Osteoblast (primary cell): ENCODE measurements around the gene SETX. TPM values are rescaled to one million over a fixed set of nuclear protein-coding genes. Genes with fewer than 3 reads are reported as not detected.
A peak's percentile ranks its signal among the peaks of the same experiment; 100 is the strongest.

Experiments
- DNase-seq: peaks from one replicate; pipeline ENCODE4 v3.0.0; 2011; ENCODE audit warnings: low spot score, mixed read lengths; ENCODE audit not compliant: insufficient read length; ENCODE audit errors: missing footprints
- H2AFZ ChIP-seq: 2 replicates; pipeline ENCODE4 v1.6.0; 2011; ENCODE audit warnings: mild to moderate bottlenecking, low read length
- H3K27ac ChIP-seq: 2 replicates; pipeline ENCODE4 v1.5.1; 2011; ENCODE audit warnings: mild to moderate bottlenecking, low read depth, low read length, moderate library complexity
- H3K27me3 ChIP-seq: 2 replicates; pipeline ENCODE4 v1.6.0; 2012; ENCODE audit warnings: mild to moderate bottlenecking, control low read depth, inconsistent platforms, low read length, moderate library complexity; ENCODE audit not compliant: insufficient read depth
- H3K36me3 ChIP-seq: 2 replicates; pipeline ENCODE4 v1.5.1; 2011; ENCODE audit warnings: mild to moderate bottlenecking, low read length, control low read depth, moderate library complexity; ENCODE audit not compliant: insufficient read depth
- H3K4me1 ChIP-seq: 2 replicates; pipeline ENCODE4 v1.5.1; 2011; ENCODE audit warnings: mild to moderate bottlenecking, low read length, control low read depth, moderate library complexity; ENCODE audit not compliant: insufficient read depth
- H3K4me2 ChIP-seq: 2 replicates; pipeline ENCODE4 v1.6.0; 2011; ENCODE audit warnings: mild to moderate bottlenecking, low read length; ENCODE audit not compliant: insufficient read depth
- H3K4me3 ChIP-seq: fragments of 200-600 bp; sonication (generic); 3 replicates; pipeline ENCODE4 v1.5.1; 2012; ENCODE audit warnings: mild to moderate bottlenecking, low read length, inconsistent platforms; ENCODE audit not compliant: insufficient read depth
- H3K79me2 ChIP-seq: 2 replicates; pipeline ENCODE4 v1.6.0; 2012; ENCODE audit warnings: mild to moderate bottlenecking, low read length, control low read depth, inconsistent platforms; ENCODE audit not compliant: insufficient read depth
- H3K9me3 ChIP-seq: 2 replicates; pipeline ENCODE4 v1.5.1; 2011; ENCODE audit warnings: low read depth, low read length, control low read depth
- H4K20me1 ChIP-seq: 2 replicates; pipeline ENCODE4 v1.6.0; 2012; ENCODE audit warnings: mild to moderate bottlenecking, low read length, control low read depth; ENCODE audit not compliant: insufficient read depth
- CTCF ChIP-seq: IDR thresholded peaks from 2 replicates; pipeline ENCODE4 v1.5.1; 2011; ENCODE audit warnings: mild to moderate bottlenecking, low read depth, low read length, moderate library complexity; ENCODE audit errors: extremely low read depth
- total RNA-seq: library from RNA; depleted of rRNA; stranded (reverse); fragments of >200 nt; gene quantifications from 2 replicates; pipeline ENCODE4 v1.2.3, GENCODE V29; 2012

The SETX gene
- total RNA-seq, 1 donor = 89.0 TPM

GRCh38 chr9:132239999-132240840, 114.6 kb downstream of the SETX start:
- Histone ChIP-seq H3K79me2 (no peaks in the 10 kb centered on the region), H3K4me2 (peak overlapping the region; percentile 87), H3K36me3 (no peaks in the 10 kb centered on the region), H3K27ac (no peak overlapping the region), H4K20me1 (peaks cover 4% of the 10 kb centered on the region), H2AFZ (no peak overlapping the region), H3K9me3 (no peaks in the 10 kb centered on the region), H3K4me3 (peak overlapping the region; percentile 52), H3K27me3 (peaks cover 25% of the 10 kb centered on the region), H3K4me1 (peaks cover 16% of the 10 kb centered on the region)
- no peak for TF ChIP-seq CTCF
- peak; percentile 72 for DNase-seq

DNA sequence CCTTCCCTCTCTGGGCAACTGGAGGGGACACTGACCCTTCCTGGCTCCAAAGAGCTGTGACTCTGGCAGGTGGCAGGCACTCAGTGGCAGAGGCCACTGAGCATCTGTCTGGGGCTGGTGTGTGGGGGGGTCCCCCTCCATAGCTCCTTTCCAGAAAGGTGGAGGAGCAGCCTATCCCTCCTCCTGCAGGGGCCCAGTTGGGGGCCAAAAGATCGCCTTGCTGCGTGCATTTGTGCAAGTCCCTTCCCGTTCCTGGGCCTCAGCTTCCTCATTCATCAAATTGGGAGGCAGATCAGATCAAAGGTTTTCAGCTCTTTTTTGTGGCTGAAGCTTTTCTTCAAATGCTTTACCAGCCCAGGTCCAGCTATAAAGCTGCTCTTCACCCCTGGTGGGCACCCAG, 115.3 kb downstream of the SETX start:
- peak; percentile 71 for DNase-seq
- no peak for TF ChIP-seq CTCF
- H3K27ac ChIP-seq = no peak overlapping the region
- H3K79me2 ChIP-seq = no peaks in the 10 kb centered on the region
- H3K4me2 ChIP-seq = no peak overlapping the region
- no peak overlapping the region for H3K4me3 ChIP-seq
- H3K27me3 ChIP-seq = peaks cover 31% of the 10 kb centered on the region
- H3K4me1 ChIP-seq = peaks cover 11% of the 10 kb centered on the region
- H3K9me3 ChIP-seq = no peaks in the 10 kb centered on the region
- no peaks in the 10 kb centered on the region for H3K36me3 ChIP-seq
- H2AFZ ChIP-seq = no peak overlapping the region
- H4K20me1 ChIP-seq = peaks cover 4% of the 10 kb centered on the region

DNA sequence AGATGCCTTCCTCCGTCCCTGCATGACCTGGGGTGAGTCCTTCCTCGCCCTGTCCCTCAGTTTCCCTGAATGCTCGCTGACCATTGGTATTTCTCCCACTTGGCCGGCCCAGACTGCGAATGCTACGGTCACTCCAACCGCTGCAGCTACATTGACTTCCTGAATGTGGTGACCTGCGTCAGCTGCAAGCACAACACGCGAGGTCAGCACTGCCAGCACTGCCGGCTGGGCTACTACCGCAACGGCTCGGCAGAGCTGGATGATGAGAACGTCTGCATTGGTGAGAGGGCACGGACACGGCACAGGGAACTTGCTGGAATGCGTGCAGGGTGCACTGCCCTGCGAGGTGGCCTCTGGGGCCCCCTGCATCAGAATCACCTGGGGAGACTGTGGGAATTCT, 115.8 kb downstream of the SETX start:
- H3K4me2 ChIP-seq = no peak overlapping the region
- H3K4me3 ChIP-seq = no peak overlapping the region
- TF ChIP-seq CTCF = no peak
- no peak overlapping the region for H3K27ac ChIP-seq
- H4K20me1 ChIP-seq = peaks cover 4% of the 10 kb centered on the region
- H2AFZ ChIP-seq = no peak overlapping the region
- H3K79me2 ChIP-seq = no peaks in the 10 kb centered on the region
- H3K9me3 ChIP-seq = no peaks in the 10 kb centered on the region
- no peaks in the 10 kb centered on the region for H3K36me3 ChIP-seq
- peaks cover 11% of the 10 kb centered on the region for H3K4me1 ChIP-seq
- DNase-seq = peak; percentile 77
- H3K27me3 ChIP-seq = peaks cover 36% of the 10 kb centered on the region
